GM21717 (cell line): ENCODE data around the gene USPL1.

Experiments used
- ATAC-seq: cut with Tn5 transposase; IDR thresholded peaks from one replicate; pipeline ENCODE4 v1.9.1; 2021; ENCODE audit warnings: mild to moderate bottlenecking, moderate library complexity; ENCODE audit not compliant: unreplicated experiment

Gene USPL1

GRCh38 chr13:30696278-30697176 is 78.8 kb downstream of the USPL1 start:
- ATAC-seq: no peak

GRCh38 chr13:30697177-30697953 is 79.6 kb downstream of the USPL1 start:
- no peak for ATAC-seq

- no peak for ATAC-seq
These were observed 80.3 kb downstream of the USPL1 start for GRCh38 chr13:30697996-30698401.

- ATAC-seq: no peak
These were observed 80.8 kb downstream of the USPL1 start for GRCh38 chr13:30698488-30699005.

- ATAC-seq: no peak
These were observed 82.6 kb downstream of the USPL1 start for GRCh38 chr13:30700364-30700763.

- no peak for ATAC-seq
These were observed 84.3 kb downstream of the USPL1 start for GRCh38 chr13:30702006-30702405.

GRCh38 chr13:30704596-30704995 is 86.9 kb downstream of the USPL1 start:
- ATAC-seq: no peak

GRCh38 chr13:30705680-30706079 is 88.0 kb downstream of the USPL1 start:
- ATAC-seq: no peak

- no peak for ATAC-seq
These were observed 90.8 kb downstream of the USPL1 start for GRCh38 chr13:30708541-30708940.
